HEK293 (cell line): ENCODE measurements around the gene ARHGEF28.

Experiments
- CTCF ChIA-PET: fragments of 350-600 bp; formaldehyde crosslinking; extraction: SDS; loops from one replicate; lab custom pipeline; 2021; ENCODE audit warnings: antibody characterized with exemption; lab: Yijun Ruan, JAX
- POLR2A ChIA-PET: fragments of 300-600 bp; formaldehyde crosslinking; extraction: SDS; loops from one replicate; lab custom pipeline; 2020; ENCODE audit warnings: antibody characterized with exemption, inconsistent platforms; lab: Yijun Ruan, JAX
- H3K27ac ChIP-seq: fragments of 200-500 bp; sonication (Bioruptor generic); 2 replicates; pipeline ENCODE4 v1.5.1; 2014; ENCODE audit warnings: low read depth, low read length, control low read depth, inconsistent platforms; ENCODE audit errors: extremely low read depth
- H3K36me3 ChIP-seq, 2 experiments: fragments of 200-500 bp in 1 of 2; sonication (Bioruptor generic) in 1 of 2; 1 replicate in 1 of 2; 2 replicates in 1 of 2; pipeline ENCODE4 v1.5.1; 2014 to 2017; ENCODE audit warnings: inconsistent platforms in 2 of 2, low read length in 2 of 2; ENCODE audit not compliant: control insufficient read depth in 2 of 2, insufficient read depth in 1 of 2
- H3K4me1 ChIP-seq: fragments of 200-500 bp; sonication (Bioruptor generic); 2 replicates; pipeline ENCODE4 v1.5.1; 2014; ENCODE audit warnings: mild to moderate bottlenecking, low read length, inconsistent platforms; ENCODE audit not compliant: control insufficient read depth, insufficient read depth
- H3K4me3 ChIP-seq: 2 replicates; pipeline ENCODE4 v1.5.1; 2011; ENCODE audit warnings: low read depth, mild to moderate bottlenecking, control low read depth, low read length, moderate library complexity
- H3K9me3 ChIP-seq: fragments of 200-500 bp; sonication (Bioruptor generic); 2 replicates; pipeline ENCODE4 v1.5.1; 2014; ENCODE audit warnings: low read depth, low read length, inconsistent platforms; ENCODE audit not compliant: control insufficient read depth, insufficient read depth
- CTCF ChIP-seq: fragments of 450-650 bp; formaldehyde crosslinking; IDR thresholded peaks from 2 replicates; pipeline ENCODE4 v1.5.1; 2016; ENCODE audit warnings: missing biosample characterization, missing genetic modification characterization
- EGR2 ChIP-seq: fragments of 450-650 bp; formaldehyde crosslinking; IDR thresholded peaks from 2 replicates; pipeline ENCODE4 v1.5.1; 2016; ENCODE audit warnings: low read depth, missing biosample characterization, missing genetic modification characterization
- KLF10 ChIP-seq: fragments of 450-650 bp; IDR thresholded peaks from 2 replicates; pipeline ENCODE4 v1.5.1; 2018; ENCODE audit warnings: missing biosample characterization, mild to moderate bottlenecking, missing genetic modification characterization
- PBX3 ChIP-seq: sonication (generic); formaldehyde crosslinking; IDR thresholded peaks from 2 replicates; pipeline ENCODE4 v1.8.1; 2022; ENCODE audit warnings: mild to moderate bottlenecking, moderate library complexity, missing genetic modification reagents
- PRDM4 ChIP-seq: fragments of 450-650 bp; formaldehyde crosslinking; IDR thresholded peaks from 2 replicates; pipeline ENCODE4 v1.5.1; 2017; ENCODE audit warnings: missing biosample characterization, missing genetic modification characterization
- YY1 ChIP-seq: fragments of 450-650 bp; formaldehyde crosslinking; IDR thresholded peaks from 2 replicates; pipeline ENCODE4 v1.5.1; 2018; ENCODE audit warnings: missing biosample characterization, missing genetic modification characterization
- ZBTB1 ChIP-seq: fragments of 450-650 bp; formaldehyde crosslinking; IDR thresholded peaks from 2 replicates; pipeline ENCODE4 v1.5.1; 2016; ENCODE audit warnings: missing biosample characterization, missing genetic modification characterization
- ZBTB21 ChIP-seq: fragments of 450-650 bp; formaldehyde crosslinking; IDR thresholded peaks from 2 replicates; pipeline ENCODE4 v1.5.1; 2017; ENCODE audit warnings: missing biosample characterization, missing genetic modification characterization
- ZBTB6 ChIP-seq: fragments of 450-650 bp; formaldehyde crosslinking; IDR thresholded peaks from 2 replicates; pipeline ENCODE4 v1.5.1; 2017; ENCODE audit warnings: missing biosample characterization, missing genetic modification characterization
- ZBTB8A ChIP-seq: fragments of 450-650 bp; formaldehyde crosslinking; IDR thresholded peaks from 2 replicates; pipeline ENCODE4 v1.5.1; 2016; ENCODE audit warnings: missing biosample characterization, missing genetic modification characterization
- ZFHX2 ChIP-seq: fragments of 450-650 bp; formaldehyde crosslinking; conservative IDR thresholded peaks from 2 replicates; pipeline ENCODE4 v1.5.1; 2016; ENCODE audit warnings: missing biosample characterization, missing genetic modification characterization
- ZIC2 ChIP-seq: fragments of 450-650 bp; formaldehyde crosslinking; IDR thresholded peaks from 2 replicates; pipeline ENCODE4 v1.5.1; 2016; ENCODE audit warnings: missing biosample characterization, missing genetic modification characterization
- ZNF10 ChIP-seq: fragments of 450-650 bp; formaldehyde crosslinking; IDR thresholded peaks from 2 replicates; pipeline ENCODE4 v1.5.1; 2017; ENCODE audit warnings: missing biosample characterization, missing genetic modification characterization
- ZNF48 ChIP-seq: fragments of 450-650 bp; formaldehyde crosslinking; IDR thresholded peaks from 2 replicates; pipeline ENCODE4 v1.5.1; 2016; ENCODE audit warnings: missing biosample characterization, missing genetic modification characterization
- ZNF530 ChIP-seq: fragments of 450-650 bp; formaldehyde crosslinking; IDR thresholded peaks from 2 replicates; pipeline ENCODE4 v1.5.1; 2016; ENCODE audit warnings: low read depth, missing biosample characterization, missing genetic modification characterization
- ZNF571 ChIP-seq: fragments of 450-650 bp; formaldehyde crosslinking; IDR thresholded peaks from 2 replicates; pipeline ENCODE4 v1.5.0; 2017; ENCODE audit warnings: missing biosample characterization, missing genetic modification characterization
- ZNF596 ChIP-seq: fragments of 450-650 bp; IDR thresholded peaks from 2 replicates; pipeline ENCODE4 v1.5.0; 2018; ENCODE audit warnings: missing biosample characterization, mild to moderate bottlenecking, missing genetic modification characterization, moderate library complexity
- ZNF629 ChIP-seq: fragments of 450-650 bp; formaldehyde crosslinking; IDR thresholded peaks from 2 replicates; pipeline ENCODE4 v1.5.1; 2017; ENCODE audit warnings: missing biosample characterization, missing genetic modification characterization

The ARHGEF28 gene

GRCh38 chr5:73954381-73954780 is 328.4 kb downstream of the ARHGEF28 start:
- CTCF ChIA-PET, result interaction anchor here (1.5 kb wide), 1 partner anchor 364 kb away, joined by 5 read pairs; no protein-coding TSS in a partner anchor
- no peaks in the 10 kb centered on the region for H3K36me3 ChIP-seq
- no peaks in the 10 kb centered on the region for H3K9me3 ChIP-seq
- no peak overlapping the region for H3K27ac ChIP-seq
- POLR2A ChIA-PET, result no interaction called here
- no peak overlapping the region for H3K4me3 ChIP-seq
- TF ChIP-seq KLF10 (tag by site-specific recombination) (no peak), ZNF530 (tag by site-specific recombination) (no peak)
- TF ChIP-seq, all 188 proteins: peak for 0
- peaks cover 8% of the 10 kb centered on the region for H3K4me1 ChIP-seq

GRCh38 chr5:73955271-73955846 is 329.4 kb downstream of the ARHGEF28 start:
- no peak for TF ChIP-seq ZBTB21 (tag by site-specific recombination)
- TF ChIP-seq ZIC2 (tag by site-specific recombination), result peak; percentile 44; the same call in 1 of the 2 replicates
- Histone ChIP-seq H3K36me3 (no peaks in the 10 kb centered on the region), H3K4me1 (peaks cover 5% of the 10 kb centered on the region; the same call in 1 of the 2 replicates), H3K4me3 (no peak overlapping the region), H3K27ac (no peak overlapping the region), H3K9me3 (no peaks in the 10 kb centered on the region)
- CTCF ChIA-PET, result interaction anchor here (0.7 kb wide), 1 partner anchor 386 kb away, joined by 8 read pairs; no protein-coding TSS in a partner anchor
- POLR2A ChIA-PET, result no interaction called here

GRCh38 chr5:73957397-73958001 is 331.5 kb downstream of the ARHGEF28 start:
- Histone ChIP-seq H3K36me3 (no peaks in the 10 kb centered on the region), H3K4me1 (no peaks in the 10 kb centered on the region), H3K4me3 (no peak overlapping the region), H3K27ac (no peak overlapping the region), H3K9me3 (no peaks in the 10 kb centered on the region)
- ChIA-PET CTCF (no interaction called here), POLR2A (no interaction called here)
- peak; percentile 58 for TF ChIP-seq ZFHX2 (tag by site-specific recombination)
- TF ChIP-seq EGR2 (tag by site-specific recombination), result peak; percentile 71; the same call in 1 of the 2 replicates
- no peak for TF ChIP-seq CTCF (tag by site-specific recombination)

- POLR2A ChIA-PET, result no interaction called here
- H3K9me3 ChIP-seq, result no peaks in the 10 kb centered on the region
- H3K27ac ChIP-seq, result no peak overlapping the region
- no peaks in the 10 kb centered on the region for H3K4me1 ChIP-seq
- CTCF ChIA-PET, result interaction anchor here (0.9 kb wide), 1 partner anchor 31 kb away, joined by 3 read pairs; no protein-coding TSS in a partner anchor
- no peak overlapping the region for H3K4me3 ChIP-seq
- TF ChIP-seq ZBTB6 (tag by site-specific recombination) (no peak), ZNF571 (tag by site-specific recombination) (no peak), ZNF629 (tag by site-specific recombination) (no peak)
- no peaks in the 10 kb centered on the region for H3K36me3 ChIP-seq
Measured at GRCh38 chr5:73958037-73958436, 332.0 kb downstream of the ARHGEF28 start.

- H3K4me3 ChIP-seq, result no peak overlapping the region
- no peaks in the 10 kb centered on the region for H3K36me3 ChIP-seq
- H3K4me1 ChIP-seq, result no peaks in the 10 kb centered on the region
- POLR2A ChIA-PET, result no interaction called here
- CTCF ChIA-PET, result no interaction called here
- H3K27ac ChIP-seq, result no peak overlapping the region
- H3K9me3 ChIP-seq, result no peaks in the 10 kb centered on the region
- TF ChIP-seq PRDM4 (no peak), YY1 (no peak), ZBTB1 (tag by site-specific recombination) (no peak), ZNF596 (tag by site-specific recombination) (no peak), PBX3 (no peak), ZBTB8A (tag by site-specific recombination) (no peak), ZNF10 (tag by site-specific recombination) (no peak), ZNF48 (tag by site-specific recombination) (no peak)
Measured at GRCh38 chr5:73960023-73960422, 334.0 kb downstream of the ARHGEF28 start.
